Endothelial cell of umbilical vein (primary cell): ENCODE measurements around the gene LGALS3BP.

Source experiments
- EZH2 ChIP-seq: IDR thresholded peaks from 2 replicates; pipeline ENCODE4 v1.6.1; 2012; ENCODE audit warnings: borderline replicate concordance, low read depth, mild to moderate bottlenecking, moderate library complexity, low read length, inconsistent platforms; ENCODE audit not compliant: severe bottlenecking
- POLR2A ChIP-seq: IDR thresholded peaks from 2 replicates; pipeline ENCODE4 v1.6.1; 2012; ENCODE audit warnings: low read depth, mild to moderate bottlenecking, control low read depth, low read length

DNA sequence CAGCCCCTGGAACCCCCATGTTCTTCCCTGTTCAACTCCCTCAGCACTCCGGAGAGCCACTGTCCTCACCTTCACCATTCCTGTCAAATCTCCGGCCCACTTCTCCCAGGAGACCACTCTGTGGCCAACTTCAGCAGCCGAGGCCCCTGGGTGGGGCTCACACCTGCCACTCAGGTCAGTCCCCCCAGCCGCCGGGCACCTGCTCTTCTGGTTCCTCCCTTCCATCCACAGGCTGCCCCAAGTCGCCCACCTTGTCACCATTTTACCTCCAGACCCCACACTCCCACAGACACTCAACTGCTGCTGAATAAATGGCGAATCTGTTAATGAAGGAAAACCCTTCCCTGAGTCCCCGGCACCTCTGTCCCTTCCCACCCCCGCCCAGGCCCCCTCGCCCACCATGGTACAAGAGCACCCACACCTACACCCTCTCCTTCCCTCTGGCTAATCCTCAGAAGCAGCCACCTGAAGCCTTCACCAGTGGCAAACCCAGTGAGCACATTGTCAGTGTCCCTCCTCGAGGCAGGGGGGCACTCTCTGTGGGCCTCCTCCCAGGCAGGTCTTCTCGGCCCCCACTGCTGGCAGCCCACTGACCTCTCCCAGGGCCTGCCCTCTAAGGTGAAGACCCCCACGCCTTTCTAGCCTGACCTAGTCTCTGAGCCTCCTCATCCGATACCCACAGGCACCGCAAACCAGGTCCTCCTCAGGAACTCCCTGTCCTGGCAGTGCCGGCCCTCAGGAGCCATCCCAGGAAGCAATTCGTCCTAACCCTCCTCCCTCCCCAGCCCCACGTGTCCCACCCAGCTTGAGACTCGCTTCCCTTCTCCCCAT, 21.7 kb upstream of the LGALS3BP start:
- TF ChIP-seq POLR2A (no peak), EZH2 (no peak)
